HepG2 (cell line): Measurements from ENCODE around the gene ZNF586. TPM values are rescaled to one million over a fixed set of nuclear protein-coding genes. Genes with fewer than 3 reads are reported as not detected.
A peak's percentile ranks its signal among the peaks of the same experiment; 100 is the strongest.

ENCODE experiments used
- ADNP ChIP-seq: sonication (generic); formaldehyde crosslinking; IDR thresholded peaks from 2 replicates; pipeline ENCODE4 v1.4.0; 2020; ENCODE audit warnings: missing genetic modification reagents
- CBX1 ChIP-seq: IDR thresholded peaks from one replicate; pipeline ENCODE4 v1.6.1; 2016; ENCODE audit warnings: antibody characterized with exemption, low read depth
- CBX5 ChIP-seq: sonication (generic); formaldehyde crosslinking; IDR thresholded peaks from 2 replicates; pipeline ENCODE4 v1.4.0; 2020; ENCODE audit warnings: missing genetic modification reagents, borderline replicate concordance
- DPF2 ChIP-seq: sonication (generic); formaldehyde crosslinking; IDR thresholded peaks from 2 replicates; pipeline ENCODE4 v1.4.0; 2020; ENCODE audit warnings: mild to moderate bottlenecking, low read depth, missing genetic modification reagents, borderline replicate concordance
- E2F2 ChIP-seq: sonication (generic); formaldehyde crosslinking; IDR thresholded peaks from 2 replicates; pipeline ENCODE4 v1.4.0; 2020; ENCODE audit warnings: missing genetic modification reagents, borderline replicate concordance
- GABPB1 ChIP-seq: IDR thresholded peaks from 2 replicates; pipeline ENCODE4 v1.6.1; 2016; ENCODE audit warnings: mild to moderate bottlenecking, missing genetic modification reagents, moderate library complexity, missing compliant biosample characterization
- HNRNPH1 ChIP-seq: fragments of 200-400 bp; formaldehyde crosslinking; optimal IDR thresholded peaks from 2 replicates; pipeline ENCODE3; 2017; ENCODE audit warnings: mild to moderate bottlenecking, low read depth, low read length
- ISL2 ChIP-seq: sonication (generic); formaldehyde crosslinking; IDR thresholded peaks from 2 replicates; pipeline ENCODE4 v1.5.0; 2020; ENCODE audit warnings: missing genetic modification reagents
- MIXL1 ChIP-seq: IDR thresholded peaks from 2 replicates; pipeline ENCODE4 v1.6.1; 2016
- PAXIP1 ChIP-seq: sonication (generic); formaldehyde crosslinking; conservative IDR thresholded peaks from 2 replicates; pipeline ENCODE4 v1.4.0; 2020; ENCODE audit warnings: mild to moderate bottlenecking, missing genetic modification reagents, moderate library complexity
- SAFB2 ChIP-seq: sonication (generic); formaldehyde crosslinking; IDR thresholded peaks from 2 replicates; pipeline ENCODE4 v1.5.1; 2020; ENCODE audit warnings: missing genetic modification reagents, low read depth, mild to moderate bottlenecking, borderline replicate concordance
- SIX4 ChIP-seq: sonication (generic); formaldehyde crosslinking; IDR thresholded peaks from 2 replicates; pipeline ENCODE4 v1.4.0; 2020; ENCODE audit warnings: missing genetic modification reagents
- SMAD3 ChIP-seq: sonication (generic); formaldehyde crosslinking; IDR thresholded peaks from 2 replicates; pipeline ENCODE4 v1.4.0; 2020; ENCODE audit warnings: missing genetic modification reagents
- THAP8 ChIP-seq: sonication (generic); formaldehyde crosslinking; IDR thresholded peaks from 2 replicates; pipeline ENCODE4 v1.5.1; 2020; ENCODE audit warnings: missing genetic modification reagents, mild to moderate bottlenecking, borderline replicate concordance
- THRA ChIP-seq: sonication (generic); formaldehyde crosslinking; IDR thresholded peaks from 2 replicates; pipeline ENCODE4 v1.4.0; 2020; ENCODE audit warnings: missing genetic modification reagents, borderline replicate concordance
- TRIM22 ChIP-seq: fragments of 450-650 bp; IDR thresholded peaks from 2 replicates; pipeline ENCODE4 v1.6.1; 2017
- YEATS2 ChIP-seq: sonication (generic); formaldehyde crosslinking; IDR thresholded peaks from 2 replicates; pipeline ENCODE4 v1.4.0; 2020; ENCODE audit warnings: missing genetic modification reagents, borderline replicate concordance
- ZNF572 ChIP-seq: sonication (generic); formaldehyde crosslinking; IDR thresholded peaks from 2 replicates; pipeline ENCODE4 v1.5.1; 2020; ENCODE audit warnings: mild to moderate bottlenecking, missing genetic modification reagents
- ZNF672 ChIP-seq: sonication (generic); formaldehyde crosslinking; IDR thresholded peaks from 2 replicates; pipeline ENCODE4 v1.8.1; 2022; ENCODE audit warnings: missing genetic modification reagents
- ZNF772 ChIP-seq: sonication (generic); formaldehyde crosslinking; IDR thresholded peaks from 2 replicates; pipeline ENCODE4 v1.5.0; 2020; ENCODE audit warnings: mild to moderate bottlenecking, missing genetic modification reagents
- ZNF790 ChIP-seq: sonication (generic); formaldehyde crosslinking; IDR thresholded peaks from 2 replicates; pipeline ENCODE4 v1.8.0; 2022; ENCODE audit warnings: missing genetic modification reagents, mild to moderate bottlenecking, borderline replicate concordance
- polyA plus RNA-seq, 8 experiments: library from polyadenylated mRNA; depleted of rRNA in 3 of 8; stranded (reverse) in 7 of 8; unstranded in 1 of 8; fragments of >200 nt; fragmentation: Illumina TruSeq in 4 of 8; extraction: Trizol in 4 of 8; gene quantifications; 2 replicates each; pipeline versions ENCODE4 v1.2.1 to v1.2.3, GENCODE V29; 2011 to 2016; ENCODE audit warnings: low read depth in 4 of 8, missing spikeins in 1 of 8, mixed read lengths in 1 of 8; ENCODE audit not compliant: insufficient read depth in 1 of 8
- total RNA-seq, 5 experiments: library from RNA; depleted of rRNA; stranded (reverse); fragments of >200 nt; fragmentation: Illumina TruSeq; extraction: Trizol; gene quantifications; 2 replicates each; pipeline ENCODE4 v1.2.3, GENCODE V29; 2016; ENCODE audit warnings: low read depth in 1 of 5

ZNF586 gene
- total and polyA plus RNA-seq, 2 of the 13 experiments (the other 11 are each of a cell fraction or from before 2014, with no cell fraction given), result 0.50 to 3.4 TPM

DNA sequence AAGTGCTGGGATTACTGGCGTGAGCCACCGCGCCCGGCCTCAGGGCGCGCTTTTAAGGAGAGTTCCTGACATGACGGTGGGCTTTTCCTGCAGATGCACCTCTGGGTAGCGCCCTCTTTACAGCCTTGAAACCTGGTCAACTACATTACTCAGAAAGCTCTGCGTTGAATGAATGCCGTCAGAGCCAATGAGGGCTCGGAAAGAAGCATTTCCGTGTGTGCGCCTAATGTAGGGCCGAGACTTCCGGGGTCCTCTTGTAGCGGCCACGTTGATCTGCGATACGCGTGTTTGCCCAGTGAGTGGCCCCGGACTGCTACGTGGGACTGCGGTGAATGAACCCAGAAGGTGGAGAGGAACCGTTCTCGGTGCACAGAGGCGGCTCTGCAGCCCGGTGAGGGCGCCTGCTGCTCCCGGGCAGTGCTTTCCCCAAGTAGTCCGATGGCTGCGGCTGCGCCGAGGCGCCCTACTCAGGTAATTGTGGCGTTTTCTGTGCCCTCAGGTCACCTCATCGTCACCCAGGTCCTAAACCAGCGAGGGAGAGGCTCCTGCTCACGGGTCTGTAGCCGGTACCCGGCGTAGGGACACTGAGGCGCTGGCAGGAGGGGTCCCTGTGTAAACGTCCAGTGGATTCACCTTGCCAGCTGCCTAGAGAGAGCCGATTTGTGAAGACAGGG is 50.1 kb downstream of the ZNF586 start (continued):
- peak; percentile 23; the same call in 1 of the 2 replicates for TF ChIP-seq ADNP (CRISPR knock-in tag)
- no peak for TF ChIP-seq SAFB2
- no peak; the same call in 1 of the 2 replicates for TF ChIP-seq PAXIP1 (CRISPR knock-in tag)
- TF ChIP-seq CBX5 (CRISPR knock-in tag), result no peak
- TF ChIP-seq TRIM22, result no peak
- no peak for TF ChIP-seq HNRNPH1
- TF ChIP-seq SMAD3 (CRISPR knock-in tag), result peak; percentile 82
- TF ChIP-seq CBX1, result no peak
- 0 out of 2 replicates have a peak, but pooled peaks have one; percentile 15 for TF ChIP-seq ZNF572 (CRISPR knock-in tag)
- TF ChIP-seq E2F2 (CRISPR knock-in tag), result 0 out of 2 replicates have a peak, but pooled peaks have one; percentile 43
- TF ChIP-seq SIX4, result peak; percentile 49; the same call in 1 of the 2 replicates
- TF ChIP-seq GABPB1 (CRISPR knock-in tag), result peak; percentile 95
- no peak for TF ChIP-seq THAP8 (CRISPR knock-in tag)
- peak; percentile 48; the same call in 1 of the 2 replicates for TF ChIP-seq THRA (CRISPR knock-in tag)
- peak; percentile 67 for TF ChIP-seq ISL2
- no peak for TF ChIP-seq ZNF672 (CRISPR knock-in tag)
- TF ChIP-seq ZNF790 (CRISPR knock-in tag), result no peak
- 0 out of 2 replicates have a peak, but pooled peaks have one; percentile 41 for TF ChIP-seq ZNF772 (CRISPR knock-in tag)
- peak; percentile 92; the same call in 1 of the 2 replicates for TF ChIP-seq YEATS2 (CRISPR knock-in tag)
- TF ChIP-seq DPF2 (CRISPR knock-in tag), result no peak
- TF ChIP-seq MIXL1 (CRISPR knock-in tag), result peak; percentile 62; the same call in 1 of the 2 replicates
